Hepatocyte (in vitro differentiated cells): ENCODE data around the gene PPP2R5C. TPM values are rescaled to one million over a fixed set of nuclear protein-coding genes. Genes with fewer than 3 reads are reported as not detected.

Experiments used
- DNase-seq: peaks from one replicate; pipeline ENCODE4 v3.0.0-alpha.2; 2016; ENCODE audit warnings: low spot score
- H2AFZ ChIP-seq: fragments of 200-600 bp; sonication (generic); 2 replicates; pipeline ENCODE4 v1.6.0; 2016; ENCODE audit warnings: antibody characterized with exemption, mild to moderate bottlenecking
- H3K27ac ChIP-seq: fragments of 200-600 bp; sonication (generic); 2 replicates; pipeline ENCODE4 v1.5.1; 2016; ENCODE audit warnings: mild to moderate bottlenecking
- H3K27me3 ChIP-seq: fragments of 200-600 bp; sonication (generic); 2 replicates; pipeline ENCODE4 v1.6.1; 2016
- H3K36me3 ChIP-seq: fragments of 200-600 bp; sonication (generic); replicated peaks from 2 replicates; pipeline ENCODE4 v1.5.1; 2016; ENCODE audit warnings: low read depth; ENCODE audit not compliant: insufficient read depth
- H3K4me1 ChIP-seq: fragments of 200-600 bp; sonication (generic); 2 replicates; pipeline ENCODE4 v1.5.1; 2016; ENCODE audit warnings: mild to moderate bottlenecking, moderate library complexity; ENCODE audit not compliant: insufficient read depth
- H3K4me2 ChIP-seq: fragments of 200-600 bp; sonication (generic); 2 replicates; pipeline ENCODE4 v1.6.0; 2016
- H3K4me3 ChIP-seq: fragments of 200-600 bp; sonication (generic); 2 replicates; pipeline ENCODE4 v1.5.1; 2016; ENCODE audit warnings: mild to moderate bottlenecking
- H3K79me2 ChIP-seq: fragments of 200-600 bp; sonication (generic); 2 replicates; pipeline ENCODE4 v1.6.0; 2017; ENCODE audit warnings: mild to moderate bottlenecking
- H3K9me2 ChIP-seq: fragments of 200-600 bp; sonication (generic); replicated peaks from 2 replicates; pipeline ENCODE4 v1.6.0; 2017; ENCODE audit warnings: mild to moderate bottlenecking; ENCODE audit not compliant: insufficient read depth
- H3K9me3 ChIP-seq: fragments of 200-600 bp; sonication (generic); 2 replicates; pipeline ENCODE4 v1.5.1; 2016; ENCODE audit warnings: low read depth, mild to moderate bottlenecking
- H4K20me1 ChIP-seq: fragments of 200-600 bp; sonication (generic); 2 replicates; pipeline ENCODE4 v1.6.0; 2016; ENCODE audit warnings: mild to moderate bottlenecking; ENCODE audit not compliant: insufficient read depth, poor library complexity, severe bottlenecking
- EZH2 ChIP-seq: fragments of 200-600 bp; sonication (generic); IDR thresholded peaks from 2 replicates; pipeline ENCODE4 v1.6.1; 2016; ENCODE audit warnings: antibody characterized with exemption, mild to moderate bottlenecking, borderline replicate concordance
- EZH2phosphoT487 ChIP-seq: fragments of 200-600 bp; sonication (generic); IDR thresholded peaks from one replicate; pipeline ENCODE4 v1.6.1; 2018; ENCODE audit warnings: antibody characterized with exemption, mild to moderate bottlenecking, low read depth, moderate library complexity; ENCODE audit not compliant: unreplicated experiment, severe bottlenecking
- WGBS: methylation state at CpG from one replicate; pipeline ENCODE4 v1.1.6; 2016; ENCODE audit warnings: low lambda C conversion rate; ENCODE audit errors: missing lambda C conversion rate; 5-methylcytosine and 5-hydroxymethylcytosine counted together
- polyA plus RNA-seq: library from polyadenylated mRNA; unstranded; fragments of >200 nt; fragmentation: Nextera tagmentation; extraction: Ambion mirVana; gene quantifications from 2 replicates; pipeline ENCODE4 v1.2.1, GENCODE V29; 2016
- total RNA-seq: library from RNA; depleted of rRNA; stranded (reverse); fragments of >200 nt; gene quantifications from 2 replicates; pipeline ENCODE4 v1.2.3, GENCODE V29; 2014
- TF ChIP-seq, protein P1 (sequence below): fragments of 200-600 bp; sonication (generic); IDR thresholded peaks from 2 replicates; pipeline ENCODE4 v1.5.1; 2016; ENCODE audit warnings: antibody characterized with exemption, mild to moderate bottlenecking; ENCODE audit not compliant: poor library complexity

The PPP2R5C gene
- total and polyA plus RNA-seq, 2 experiments from 2014 or later, result 47.4 to 78.0 TPM

DNA sequence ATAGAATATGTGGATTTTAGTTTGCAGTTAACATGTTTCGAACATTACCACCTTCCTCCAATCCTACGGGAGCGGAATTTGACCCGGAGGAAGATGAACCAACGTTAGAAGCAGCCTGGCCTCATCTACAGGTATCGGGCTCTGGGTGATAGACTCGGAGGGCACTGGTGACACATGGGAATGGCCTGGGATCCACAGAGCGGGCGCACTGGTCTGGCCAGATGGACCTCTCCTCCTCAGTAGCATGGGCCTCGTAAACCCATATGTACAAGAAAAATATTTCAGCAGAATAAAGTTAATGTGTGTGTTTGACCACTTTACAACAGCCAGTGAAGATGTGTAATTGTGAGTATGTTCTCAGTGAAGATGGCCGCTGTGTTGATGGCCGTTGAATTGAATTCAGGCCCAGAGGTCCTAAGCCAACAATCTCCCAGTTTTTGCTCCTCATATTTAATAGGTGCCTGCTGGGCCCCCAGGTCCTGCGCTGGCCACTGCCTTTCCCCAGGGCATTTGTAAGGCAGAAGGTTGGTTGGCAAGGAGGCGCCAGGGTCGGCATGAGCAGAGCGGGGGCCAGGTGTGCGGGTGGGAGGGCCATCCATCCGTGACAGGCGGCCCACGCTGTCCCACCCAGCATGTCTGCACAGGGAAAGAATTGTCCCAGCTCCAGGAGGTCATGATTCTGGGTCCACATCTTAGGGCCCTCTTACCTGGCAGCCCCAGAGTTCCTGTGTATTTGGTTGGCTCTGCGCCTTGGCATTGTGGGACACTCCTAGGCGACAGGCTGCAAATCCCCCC lies 120.8 kb downstream of the PPP2R5C start:
- Histone ChIP-seq H3K36me3 (no peaks in the 10 kb centered on the region), H3K4me3 (no peak overlapping the region), H3K9me2 (no peaks in the 10 kb centered on the region), H3K4me2 (no peak overlapping the region), H3K27ac (no peak overlapping the region), H3K27me3 (no peaks in the 10 kb centered on the region), H3K9me3 (no peaks in the 10 kb centered on the region), H3K4me1 (peaks cover 1% of the 10 kb centered on the region), H4K20me1 (peaks cover 19% of the 10 kb centered on the region), H2AFZ (no peak overlapping the region), H3K79me2 (peaks cover 29% of the 10 kb centered on the region)
- no peak for DNase-seq
- TF ChIP-seq, protein P1, sequence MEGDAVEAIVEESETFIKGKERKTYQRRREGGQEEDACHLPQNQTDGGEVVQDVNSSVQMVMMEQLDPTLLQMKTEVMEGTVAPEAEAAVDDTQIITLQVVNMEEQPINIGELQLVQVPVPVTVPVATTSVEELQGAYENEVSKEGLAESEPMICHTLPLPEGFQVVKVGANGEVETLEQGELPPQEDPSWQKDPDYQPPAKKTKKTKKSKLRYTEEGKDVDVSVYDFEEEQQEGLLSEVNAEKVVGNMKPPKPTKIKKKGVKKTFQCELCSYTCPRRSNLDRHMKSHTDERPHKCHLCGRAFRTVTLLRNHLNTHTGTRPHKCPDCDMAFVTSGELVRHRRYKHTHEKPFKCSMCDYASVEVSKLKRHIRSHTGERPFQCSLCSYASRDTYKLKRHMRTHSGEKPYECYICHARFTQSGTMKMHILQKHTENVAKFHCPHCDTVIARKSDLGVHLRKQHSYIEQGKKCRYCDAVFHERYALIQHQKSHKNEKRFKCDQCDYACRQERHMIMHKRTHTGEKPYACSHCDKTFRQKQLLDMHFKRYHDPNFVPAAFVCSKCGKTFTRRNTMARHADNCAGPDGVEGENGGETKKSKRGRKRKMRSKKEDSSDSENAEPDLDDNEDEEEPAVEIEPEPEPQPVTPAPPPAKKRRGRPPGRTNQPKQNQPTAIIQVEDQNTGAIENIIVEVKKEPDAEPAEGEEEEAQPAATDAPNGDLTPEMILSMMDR, result no peak
- 96% methylated on average over 21 of the region's 22 CpGs for WGBS

- Histone ChIP-seq H2AFZ (no peak overlapping the region), H3K79me2 (peaks cover 14% of the 10 kb centered on the region), H3K36me3 (no peaks in the 10 kb centered on the region), H3K4me1 (no peaks in the 10 kb centered on the region), H3K9me2 (no peaks in the 10 kb centered on the region), H3K4me2 (no peak overlapping the region), H4K20me1 (peaks cover 6% of the 10 kb centered on the region), H3K27me3 (no peaks in the 10 kb centered on the region), H3K4me3 (no peak overlapping the region), H3K27ac (no peak overlapping the region), H3K9me3 (no peaks in the 10 kb centered on the region)
- TF ChIP-seq EZH2phosphoT487, result no peak
- TF ChIP-seq EZH2, result no peak
- TF ChIP-seq, protein P1, result no peak
- no peak for DNase-seq
- 97% methylated on average over 16 of the region's 17 CpGs for WGBS
Observed at GRCh38 chr14:101884089-101884933, 122.8 kb downstream of the PPP2R5C start.

- no peak for DNase-seq
- Histone ChIP-seq H3K4me1 (no peaks in the 10 kb centered on the region), H3K9me3 (no peaks in the 10 kb centered on the region), H3K27me3 (no peaks in the 10 kb centered on the region), H3K4me3 (no peak overlapping the region), H3K36me3 (no peaks in the 10 kb centered on the region), H3K4me2 (no peak overlapping the region), H3K27ac (no peak overlapping the region), H3K9me2 (no peaks in the 10 kb centered on the region), H4K20me1 (peaks cover 6% of the 10 kb centered on the region), H3K79me2 (peaks cover 9% of the 10 kb centered on the region), H2AFZ (no peak overlapping the region)
- WGBS, result 95% methylated on average over 23 of the region's 24 CpGs
- TF ChIP-seq EZH2phosphoT487 (no peak), EZH2 (no peak)
- TF ChIP-seq, protein P1, result no peak
Observed at GRCh38 chr14:101884934-101885576, 123.5 kb downstream of the PPP2R5C start.
